ENCODE data around the gene NR2E1. TPM values are rescaled to one million over a fixed set of nuclear protein-coding genes. Genes with fewer than 3 reads are reported as not detected.
A peak's percentile ranks its signal among the peaks of the same experiment; 100 is the strongest.

NR2E1 gene
- total RNA-seq, 1 donor from 2014 or later, result 1.0 TPM

DNA sequence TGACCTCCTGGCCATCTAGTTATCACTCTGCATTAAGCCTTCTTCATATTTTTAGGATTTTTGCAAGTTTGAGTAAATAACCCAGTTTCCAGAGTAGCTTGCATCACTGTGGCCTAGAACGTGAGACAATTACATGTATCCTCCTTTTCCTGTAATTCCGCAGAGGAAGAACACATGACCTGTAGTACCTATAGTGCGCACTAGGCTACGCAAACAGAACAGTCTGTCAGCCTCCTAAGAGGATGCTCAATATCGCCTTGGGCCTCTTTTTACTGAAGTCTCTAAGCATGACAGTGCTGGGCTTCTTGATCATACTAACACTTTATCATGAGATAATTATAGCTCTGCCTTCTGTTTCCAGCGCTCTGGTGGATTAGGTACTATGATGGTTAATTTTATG is 20.2 kb upstream of the NR2E1 start:
- Histone ChIP-seq H3K9ac (no peak overlapping the region), H3K4me2 (no peak overlapping the region), H3F3A (ENCODE audit: low read depth) (peaks cover 18% of the 10 kb centered on the region), H3K79me2 (ENCODE audit: low read depth) (no peaks in the 10 kb centered on the region), H3K9me3 (ENCODE audit: low read depth) (no peaks in the 10 kb centered on the region), H3K27ac (no peak overlapping the region), H2AFZ (replicated peaks) (no peak overlapping the region), H3K27me3 (peaks cover 67% of the 10 kb centered on the region), H3K4me3 (no peak overlapping the region), H4K20me1 (ENCODE audit: low read depth) (peaks cover 6% of the 10 kb centered on the region), H3K36me3 (no peaks in the 10 kb centered on the region), H3K4me1 (peaks cover 27% of the 10 kb centered on the region)
- no peak overlapping the region for H3K4me3 Mint-ChIP-seq
- no peak overlapping the region for H3K27ac Mint-ChIP-seq
- peak; percentile 50 for DNase-seq (ENCODE audit: low spot score)
- H3K36me3 Mint-ChIP-seq, result no peaks in the 10 kb centered on the region
- H3K9me3 Mint-ChIP-seq, result peaks cover 13% of the 10 kb centered on the region
- TF ChIP-seq EZH2 (IDR thresholded peaks at IDR 0.05), result no peak
- TF ChIP-seq, protein P1, sequence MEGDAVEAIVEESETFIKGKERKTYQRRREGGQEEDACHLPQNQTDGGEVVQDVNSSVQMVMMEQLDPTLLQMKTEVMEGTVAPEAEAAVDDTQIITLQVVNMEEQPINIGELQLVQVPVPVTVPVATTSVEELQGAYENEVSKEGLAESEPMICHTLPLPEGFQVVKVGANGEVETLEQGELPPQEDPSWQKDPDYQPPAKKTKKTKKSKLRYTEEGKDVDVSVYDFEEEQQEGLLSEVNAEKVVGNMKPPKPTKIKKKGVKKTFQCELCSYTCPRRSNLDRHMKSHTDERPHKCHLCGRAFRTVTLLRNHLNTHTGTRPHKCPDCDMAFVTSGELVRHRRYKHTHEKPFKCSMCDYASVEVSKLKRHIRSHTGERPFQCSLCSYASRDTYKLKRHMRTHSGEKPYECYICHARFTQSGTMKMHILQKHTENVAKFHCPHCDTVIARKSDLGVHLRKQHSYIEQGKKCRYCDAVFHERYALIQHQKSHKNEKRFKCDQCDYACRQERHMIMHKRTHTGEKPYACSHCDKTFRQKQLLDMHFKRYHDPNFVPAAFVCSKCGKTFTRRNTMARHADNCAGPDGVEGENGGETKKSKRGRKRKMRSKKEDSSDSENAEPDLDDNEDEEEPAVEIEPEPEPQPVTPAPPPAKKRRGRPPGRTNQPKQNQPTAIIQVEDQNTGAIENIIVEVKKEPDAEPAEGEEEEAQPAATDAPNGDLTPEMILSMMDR (IDR thresholded peaks at IDR 0.05), result peak; percentile 36
- peaks cover 8% of the 10 kb centered on the region for H3K27me3 Mint-ChIP-seq (ENCODE audit: insufficient read depth, low read depth)
- peaks cover 18% of the 10 kb centered on the region for H3K4me1 Mint-ChIP-seq

DNA sequence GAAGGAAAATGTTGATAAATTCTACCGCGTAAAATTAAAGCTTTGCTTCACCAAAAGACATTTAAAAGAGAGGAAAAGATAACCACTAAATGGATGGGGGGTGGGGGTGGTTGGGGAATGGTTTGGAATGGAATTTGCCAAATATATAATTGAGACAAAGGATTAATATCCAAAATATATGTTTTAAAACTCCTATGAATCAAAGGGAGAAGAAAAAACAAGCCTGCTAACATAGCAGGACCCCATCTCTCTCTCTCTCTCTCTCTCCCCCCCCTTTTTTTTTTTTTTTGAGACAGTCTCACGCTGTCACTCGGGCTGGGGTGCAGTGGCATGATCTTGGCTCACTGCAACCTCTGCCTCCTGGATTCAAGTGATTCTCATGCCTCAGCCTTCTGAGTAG is 13.4 kb upstream of the NR2E1 start:
- Histone ChIP-seq H3K27me3 (peaks cover 99% of the 10 kb centered on the region), H3F3A (ENCODE audit: low read depth) (peaks cover 21% of the 10 kb centered on the region), H2AFZ (replicated peaks) (no peak overlapping the region), H3K9ac (no peak overlapping the region), H4K20me1 (ENCODE audit: low read depth) (peaks cover 5% of the 10 kb centered on the region), H3K36me3 (no peaks in the 10 kb centered on the region), H3K4me1 (peaks cover 20% of the 10 kb centered on the region), H3K79me2 (ENCODE audit: low read depth) (no peaks in the 10 kb centered on the region), H3K4me3 (no peak overlapping the region), H3K9me3 (ENCODE audit: low read depth) (no peaks in the 10 kb centered on the region), H3K4me2 (no peak overlapping the region), H3K27ac (no peak overlapping the region)
- no peak for TF ChIP-seq EZH2phosphoT487 (IDR thresholded peaks at IDR 0.05)
- TF ChIP-seq EZH2 (IDR thresholded peaks at IDR 0.05), result no peak
- TF ChIP-seq, protein P1 (IDR thresholded peaks at IDR 0.05), result no peak
- Mint-ChIP-seq H3K9me3 (peaks cover 10% of the 10 kb centered on the region), H3K4me3 (no peak overlapping the region), H3K36me3 (no peaks in the 10 kb centered on the region), H3K27ac (no peak overlapping the region), H3K27me3 (ENCODE audit: insufficient read depth, low read depth) (peaks cover 7% of the 10 kb centered on the region), H3K4me1 (peaks cover 16% of the 10 kb centered on the region)
- no peak for DNase-seq (ENCODE audit: low spot score)

DNA sequence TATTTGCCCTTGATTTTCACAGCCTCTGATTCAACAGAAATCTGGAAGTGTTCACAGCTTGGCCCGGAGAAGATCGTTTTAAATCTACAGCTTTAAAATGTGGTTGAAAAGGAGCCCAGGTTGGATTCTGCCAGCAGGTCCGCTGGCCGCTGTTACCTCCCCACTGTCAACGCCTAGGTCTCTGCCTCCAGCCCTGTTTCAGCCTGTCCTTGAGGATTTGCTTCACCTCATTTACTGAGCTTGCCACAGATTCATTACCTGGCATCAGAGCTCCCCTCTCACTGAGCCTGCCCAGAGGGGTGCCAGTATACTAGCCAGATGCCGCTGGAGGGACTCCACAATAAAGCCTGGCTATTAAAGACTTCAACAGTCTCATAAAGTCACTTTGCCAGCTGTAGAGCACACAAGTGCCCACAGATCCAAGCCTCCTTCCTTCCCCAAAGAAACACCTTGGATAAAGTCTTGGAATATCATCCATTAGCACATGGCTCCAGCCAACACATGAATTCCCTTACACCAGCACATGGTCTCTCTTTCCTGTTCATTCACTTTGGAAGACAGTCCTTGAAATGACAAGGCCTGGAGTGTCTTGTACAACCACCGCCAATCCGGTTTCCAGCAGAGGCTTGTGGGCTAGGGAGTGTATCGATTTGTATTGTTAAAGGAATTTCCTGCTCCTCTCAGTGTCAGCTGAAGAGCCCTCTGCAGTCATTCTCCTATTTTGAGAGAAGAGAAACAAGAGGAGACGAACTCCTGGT is 9.5 kb upstream of the NR2E1 start:
- Histone ChIP-seq H4K20me1 (ENCODE audit: low read depth) (peaks cover 25% of the 10 kb centered on the region), H3K4me2 (peak overlapping the region; percentile 80), H3K27me3 (peaks cover 93% of the 10 kb centered on the region), H3K9ac (no peak overlapping the region), H3F3A (ENCODE audit: low read depth) (peaks cover 58% of the 10 kb centered on the region), H3K27ac (no peak overlapping the region), H3K4me3 (peak overlapping the region; percentile 45), H3K9me3 (ENCODE audit: low read depth) (no peaks in the 10 kb centered on the region), H2AFZ (replicated peaks) (no peak overlapping the region), H3K36me3 (no peaks in the 10 kb centered on the region), H3K79me2 (ENCODE audit: low read depth) (no peaks in the 10 kb centered on the region), H3K4me1 (peaks cover 56% of the 10 kb centered on the region)
- peak overlapping the region; percentile 69 for H3K4me3 Mint-ChIP-seq
- H3K4me1 Mint-ChIP-seq, result peaks cover 38% of the 10 kb centered on the region
- H3K9me3 Mint-ChIP-seq, result no peaks in the 10 kb centered on the region
- TF ChIP-seq EZH2 (IDR thresholded peaks at IDR 0.05), result no peak
- TF ChIP-seq EZH2phosphoT487 (IDR thresholded peaks at IDR 0.05), result no peak
- TF ChIP-seq, protein P1 (IDR thresholded peaks at IDR 0.05), result no peak
- DNase-seq (ENCODE audit: low spot score), result peak; percentile 65
- H3K27me3 Mint-ChIP-seq (ENCODE audit: insufficient read depth, low read depth), result peaks cover 35% of the 10 kb centered on the region
- H3K27ac Mint-ChIP-seq, result no peak overlapping the region
- no peaks in the 10 kb centered on the region for H3K36me3 Mint-ChIP-seq
